ENCODE measurements around the gene PBX1. TPM values are rescaled to one million over a fixed set of nuclear protein-coding genes. Genes with fewer than 3 reads are reported as not detected.

PBX1 gene
- polyA plus RNA-seq, 4 donors = 12.5 to 52.8 (median 14.6) TPM

GRCh38 chr1:164863056-164863455 is 304.1 kb downstream of the PBX1 start:
- no peak for DNase-seq
- FAIRE-seq = no peak
- H3K36me3 ChIP-seq (ENCODE audit: control insufficient read depth in 3 of 3, insufficient read depth in 2 of 3, low read depth in 1 of 3, low read length in 3 of 3) = no peaks in the 10 kb centered on the region
- H3K9me3 ChIP-seq (ENCODE audit: control insufficient read depth in 2 of 2, insufficient read depth in 1 of 2, low read depth in 1 of 2, low read length in 1 of 2) = no peaks in the 10 kb centered on the region
- 60 to 73% (median 72%) methylated on average over 4 of the region's 4 CpGs for WGBS, 3 donors
- no peak overlapping the region for H3K27ac ChIP-seq (ENCODE audit: low read depth in 1 of 3, low read length in 2 of 3)
- no peak overlapping the region for H3K4me3 ChIP-seq (ENCODE audit: low read depth in 1 of 3, low read length in 3 of 3)
- H3K27me3 ChIP-seq (ENCODE audit: control insufficient read depth in 3 of 3, insufficient read depth in 3 of 3, low read length in 3 of 3) = no peaks in the 10 kb centered on the region
- H3K4me1 ChIP-seq (ENCODE audit: control insufficient read depth in 3 of 3, insufficient read depth in 2 of 3, low read depth in 1 of 3, low read length in 2 of 3) = no peaks in the 10 kb centered on the region

GRCh38 chr1:164864161-164864560 is 305.2 kb downstream of the PBX1 start:
- H3K4me1 ChIP-seq (ENCODE audit: control insufficient read depth in 3 of 3, insufficient read depth in 2 of 3, low read depth in 1 of 3, low read length in 2 of 3) = no peaks in the 10 kb centered on the region
- no peak overlapping the region for H3K27ac ChIP-seq (ENCODE audit: low read depth in 1 of 3, low read length in 2 of 3)
- no peak overlapping the region for H3K4me3 ChIP-seq (ENCODE audit: low read depth in 1 of 3, low read length in 3 of 3)
- 79 to 94% (median 85%) methylated on average over 3 of the region's 3 CpGs for WGBS, 3 donors
- FAIRE-seq (no peak), DNase-seq (no peak)
- H3K27me3 ChIP-seq (ENCODE audit: control insufficient read depth in 3 of 3, insufficient read depth in 3 of 3, low read length in 3 of 3) = no peaks in the 10 kb centered on the region
- H3K36me3 ChIP-seq (ENCODE audit: control insufficient read depth in 3 of 3, insufficient read depth in 2 of 3, low read depth in 1 of 3, low read length in 3 of 3) = no peaks in the 10 kb centered on the region
- no peaks in the 10 kb centered on the region for H3K9me3 ChIP-seq (ENCODE audit: control insufficient read depth in 2 of 2, insufficient read depth in 1 of 2, low read depth in 1 of 2, low read length in 1 of 2)

- DNase-seq = no peak
- no peak overlapping the region for H3K27ac ChIP-seq (ENCODE audit: low read depth in 1 of 3, low read length in 2 of 3)
- no peaks in the 10 kb centered on the region for H3K9me3 ChIP-seq (ENCODE audit: control insufficient read depth in 2 of 2, insufficient read depth in 1 of 2, low read depth in 1 of 2, low read length in 1 of 2)
- 71 to 82% (median 81%) methylated on average over 4 of the region's 4 CpGs for WGBS, 3 donors
- H3K36me3 ChIP-seq (ENCODE audit: control insufficient read depth in 3 of 3, insufficient read depth in 2 of 3, low read depth in 1 of 3, low read length in 3 of 3) = no peaks in the 10 kb centered on the region
- no peak overlapping the region for H3K4me3 ChIP-seq (ENCODE audit: low read depth in 1 of 3, low read length in 3 of 3)
- no peak for FAIRE-seq
- H3K4me1 ChIP-seq (ENCODE audit: control insufficient read depth in 3 of 3, insufficient read depth in 2 of 3, low read depth in 1 of 3, low read length in 2 of 3) = no peaks in the 10 kb centered on the region
- no peaks in the 10 kb centered on the region for H3K27me3 ChIP-seq (ENCODE audit: control insufficient read depth in 3 of 3, insufficient read depth in 3 of 3, low read length in 3 of 3)
Measured at GRCh38 chr1:164865385-164865784, 306.4 kb downstream of the PBX1 start.

GRCh38 chr1:164867590-164867989 is 308.6 kb downstream of the PBX1 start:
- Histone ChIP-seq H3K4me1 (ENCODE audit: control insufficient read depth in 3 of 3, insufficient read depth in 2 of 3, low read depth in 1 of 3, low read length in 2 of 3) (no peaks in the 10 kb centered on the region), H3K27ac (ENCODE audit: low read depth in 1 of 3, low read length in 2 of 3) (no peak overlapping the region), H3K27me3 (ENCODE audit: control insufficient read depth in 3 of 3, insufficient read depth in 3 of 3, low read length in 3 of 3) (no peaks in the 10 kb centered on the region), H3K9me3 (ENCODE audit: control insufficient read depth in 2 of 2, insufficient read depth in 1 of 2, low read depth in 1 of 2, low read length in 1 of 2) (no peaks in the 10 kb centered on the region), H3K36me3 (ENCODE audit: control insufficient read depth in 3 of 3, insufficient read depth in 2 of 3, low read depth in 1 of 3, low read length in 3 of 3) (no peaks in the 10 kb centered on the region), H3K4me3 (ENCODE audit: low read depth in 1 of 3, low read length in 3 of 3) (no peak overlapping the region)
- DNase-seq = no peak
- WGBS, 3 donors = 83 to 91% (median 90%) methylated on average over 8 of the region's 8 CpGs
- FAIRE-seq = no peak

GRCh38 chr1:164868990-164869389 is 310.0 kb downstream of the PBX1 start:
- H3K4me3 ChIP-seq (ENCODE audit: low read depth in 1 of 3, low read length in 3 of 3) = no peak overlapping the region
- FAIRE-seq (no peak), DNase-seq (no peak)
- no peaks in the 10 kb centered on the region for H3K36me3 ChIP-seq (ENCODE audit: control insufficient read depth in 3 of 3, insufficient read depth in 2 of 3, low read depth in 1 of 3, low read length in 3 of 3)
- no peaks in the 10 kb centered on the region for H3K9me3 ChIP-seq (ENCODE audit: control insufficient read depth in 2 of 2, insufficient read depth in 1 of 2, low read depth in 1 of 2, low read length in 1 of 2)
- 93 to 96% (median 95%) methylated on average over 4 of the region's 4 CpGs for WGBS, 3 donors
- H3K4me1 ChIP-seq (ENCODE audit: control insufficient read depth in 3 of 3, insufficient read depth in 2 of 3, low read depth in 1 of 3, low read length in 2 of 3) = no peaks in the 10 kb centered on the region
- H3K27ac ChIP-seq (ENCODE audit: low read depth in 1 of 3, low read length in 2 of 3) = no peak overlapping the region
- no peaks in the 10 kb centered on the region for H3K27me3 ChIP-seq (ENCODE audit: control insufficient read depth in 3 of 3, insufficient read depth in 3 of 3, low read length in 3 of 3)

- no peak overlapping the region for H3K27ac ChIP-seq (ENCODE audit: low read depth in 1 of 3, low read length in 2 of 3)
- no peaks in the 10 kb centered on the region for H3K36me3 ChIP-seq (ENCODE audit: control insufficient read depth in 3 of 3, insufficient read depth in 2 of 3, low read depth in 1 of 3, low read length in 3 of 3)
- WGBS, 3 donors = 86 to 91% (median 89%) methylated on average over 3 of the region's 3 CpGs
- H3K9me3 ChIP-seq (ENCODE audit: control insufficient read depth in 2 of 2, insufficient read depth in 1 of 2, low read depth in 1 of 2, low read length in 1 of 2) = no peaks in the 10 kb centered on the region
- FAIRE-seq = no peak
- no peak for DNase-seq
- no peaks in the 10 kb centered on the region for H3K4me1 ChIP-seq (ENCODE audit: control insufficient read depth in 3 of 3, insufficient read depth in 2 of 3, low read depth in 1 of 3, low read length in 2 of 3)
- H3K4me3 ChIP-seq (ENCODE audit: low read depth in 1 of 3, low read length in 3 of 3) = no peak overlapping the region
- peaks cover 0 to 3% (median 0%) of the 10 kb centered on the region in 3 donors for H3K27me3 ChIP-seq (ENCODE audit: control insufficient read depth in 3 of 3, insufficient read depth in 3 of 3, low read length in 3 of 3)
Measured at GRCh38 chr1:164875518-164875917, 316.5 kb downstream of the PBX1 start.

GRCh38 chr1:164876398-164877116 is 317.6 kb downstream of the PBX1 start:
- Histone ChIP-seq H3K9me3 (ENCODE audit: control insufficient read depth in 2 of 2, insufficient read depth in 1 of 2, low read depth in 1 of 2, low read length in 1 of 2) (no peaks in the 10 kb centered on the region), H3K4me3 (ENCODE audit: low read depth in 1 of 3, low read length in 3 of 3) (no peak overlapping the region), H3K36me3 (ENCODE audit: control insufficient read depth in 3 of 3, insufficient read depth in 2 of 3, low read depth in 1 of 3, low read length in 3 of 3) (no peaks in the 10 kb centered on the region), H3K4me1 (ENCODE audit: control insufficient read depth in 3 of 3, insufficient read depth in 2 of 3, low read depth in 1 of 3, low read length in 2 of 3) (no peaks in the 10 kb centered on the region), H3K27ac (ENCODE audit: low read depth in 1 of 3, low read length in 2 of 3) (no peak overlapping the region), H3K27me3 (ENCODE audit: control insufficient read depth in 3 of 3, insufficient read depth in 3 of 3, low read length in 3 of 3) (peaks cover 0 to 3% (median 0%) of the 10 kb centered on the region in 3 donors)
- 78 to 81% (median 80%) methylated on average over 12 of the region's 12 CpGs for WGBS, 3 donors
- DNase-seq (no peak), FAIRE-seq (no peak)

GRCh38 chr1:164880199-164880598 is 321.2 kb downstream of the PBX1 start:
- 81 to 85% (median 82%) methylated on average over 3 of the region's 3 CpGs for WGBS, 3 donors
- FAIRE-seq (no peak), DNase-seq (no peak)
- Histone ChIP-seq H3K9me3 (ENCODE audit: control insufficient read depth in 2 of 2, insufficient read depth in 1 of 2, low read depth in 1 of 2, low read length in 1 of 2) (no peaks in the 10 kb centered on the region), H3K36me3 (ENCODE audit: control insufficient read depth in 3 of 3, insufficient read depth in 2 of 3, low read depth in 1 of 3, low read length in 3 of 3) (no peaks in the 10 kb centered on the region), H3K27ac (ENCODE audit: low read depth in 1 of 3, low read length in 2 of 3) (no peak overlapping the region), H3K27me3 (ENCODE audit: control insufficient read depth in 3 of 3, insufficient read depth in 3 of 3, low read length in 3 of 3) (peaks cover 0 to 3% (median 0%) of the 10 kb centered on the region in 3 donors), H3K4me1 (ENCODE audit: control insufficient read depth in 3 of 3, insufficient read depth in 2 of 3, low read depth in 1 of 3, low read length in 2 of 3) (no peaks in the 10 kb centered on the region), H3K4me3 (ENCODE audit: low read depth in 1 of 3, low read length in 3 of 3) (no peak overlapping the region)

GRCh38 chr1:164880644-164881043 is 321.7 kb downstream of the PBX1 start:
- Histone ChIP-seq H3K4me1 (ENCODE audit: control insufficient read depth in 3 of 3, insufficient read depth in 2 of 3, low read depth in 1 of 3, low read length in 2 of 3) (no peaks in the 10 kb centered on the region), H3K4me3 (ENCODE audit: low read depth in 1 of 3, low read length in 3 of 3) (no peak overlapping the region), H3K27me3 (ENCODE audit: control insufficient read depth in 3 of 3, insufficient read depth in 3 of 3, low read length in 3 of 3) (peaks cover 0 to 3% (median 0%) of the 10 kb centered on the region in 3 donors), H3K9me3 (ENCODE audit: control insufficient read depth in 2 of 2, insufficient read depth in 1 of 2, low read depth in 1 of 2, low read length in 1 of 2) (no peaks in the 10 kb centered on the region), H3K36me3 (ENCODE audit: control insufficient read depth in 3 of 3, insufficient read depth in 2 of 3, low read depth in 1 of 3, low read length in 3 of 3) (no peaks in the 10 kb centered on the region), H3K27ac (ENCODE audit: low read depth in 1 of 3, low read length in 2 of 3) (no peak overlapping the region)
- FAIRE-seq = no peak
- WGBS, 3 donors = 84 to 91% (median 89%) methylated on average over 2 of the region's 2 CpGs
- DNase-seq = no peak

Measured in small intestine (tissue), 7 donors.